Coronary artery (tissue), 2 donors: ENCODE results near the gene PRKN.

ENCODE experiments used
- DNase-seq: peaks from one replicate; pipeline ENCODE4 v3.0.0-alpha.2; 2017; ENCODE audit warnings: low spot score
- H3K27ac ChIP-seq, 2 donors: fragments of 200-600 bp; sonication (generic); one replicate each; pipeline ENCODE4 v1.5.1; 2016 to 2019
- H3K4me3 ChIP-seq: fragments of 200-600 bp; sonication (generic); 2 replicates; pipeline ENCODE4 v1.5.1; 2016; ENCODE audit warnings: mild to moderate bottlenecking, moderate library complexity
- TF ChIP-seq, protein P1 (sequence below): fragments of 200-600 bp; sonication (generic); IDR thresholded peaks from one replicate; pipeline ENCODE4 v1.5.1; 2019; ENCODE audit warnings: antibody characterized with exemption

The PRKN gene

DNA sequence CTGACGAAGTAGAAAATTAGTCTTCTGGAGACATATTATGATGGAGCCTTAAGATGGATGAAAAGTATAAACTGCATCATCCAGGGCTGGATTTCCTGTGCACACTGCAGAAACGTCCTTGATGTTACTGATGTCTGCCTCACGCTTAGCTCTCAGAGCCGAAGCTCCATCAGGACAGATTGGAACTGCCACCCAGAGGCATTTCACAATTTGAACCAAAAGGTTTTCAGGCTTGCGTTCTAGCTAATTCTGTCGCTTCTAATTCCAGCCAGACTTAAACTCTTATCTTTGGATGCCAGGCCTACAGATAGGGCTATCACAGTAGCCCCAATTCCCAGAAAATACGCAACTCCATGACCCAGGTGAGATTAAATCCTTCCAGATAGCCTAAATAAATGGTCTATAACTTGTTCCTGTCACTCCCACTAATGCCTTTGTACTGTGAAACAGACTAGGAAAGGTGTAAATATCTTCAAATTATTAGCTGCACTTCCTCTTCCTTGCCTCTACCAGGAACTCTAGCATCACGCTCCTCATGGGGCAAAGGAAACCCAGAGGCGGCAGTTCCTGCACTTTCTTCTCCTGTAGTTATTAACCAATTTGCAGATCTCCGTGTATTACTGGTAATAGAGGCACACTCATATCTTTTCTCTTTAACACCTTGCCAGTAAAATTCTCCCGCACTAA lies 634.6 kb downstream of the PRKN start:
- no peak overlapping the region for H3K27ac ChIP-seq
- no peak for DNase-seq
- no peak overlapping the region for H3K4me3 ChIP-seq
- TF ChIP-seq, protein P1, sequence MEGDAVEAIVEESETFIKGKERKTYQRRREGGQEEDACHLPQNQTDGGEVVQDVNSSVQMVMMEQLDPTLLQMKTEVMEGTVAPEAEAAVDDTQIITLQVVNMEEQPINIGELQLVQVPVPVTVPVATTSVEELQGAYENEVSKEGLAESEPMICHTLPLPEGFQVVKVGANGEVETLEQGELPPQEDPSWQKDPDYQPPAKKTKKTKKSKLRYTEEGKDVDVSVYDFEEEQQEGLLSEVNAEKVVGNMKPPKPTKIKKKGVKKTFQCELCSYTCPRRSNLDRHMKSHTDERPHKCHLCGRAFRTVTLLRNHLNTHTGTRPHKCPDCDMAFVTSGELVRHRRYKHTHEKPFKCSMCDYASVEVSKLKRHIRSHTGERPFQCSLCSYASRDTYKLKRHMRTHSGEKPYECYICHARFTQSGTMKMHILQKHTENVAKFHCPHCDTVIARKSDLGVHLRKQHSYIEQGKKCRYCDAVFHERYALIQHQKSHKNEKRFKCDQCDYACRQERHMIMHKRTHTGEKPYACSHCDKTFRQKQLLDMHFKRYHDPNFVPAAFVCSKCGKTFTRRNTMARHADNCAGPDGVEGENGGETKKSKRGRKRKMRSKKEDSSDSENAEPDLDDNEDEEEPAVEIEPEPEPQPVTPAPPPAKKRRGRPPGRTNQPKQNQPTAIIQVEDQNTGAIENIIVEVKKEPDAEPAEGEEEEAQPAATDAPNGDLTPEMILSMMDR: no peak

DNA sequence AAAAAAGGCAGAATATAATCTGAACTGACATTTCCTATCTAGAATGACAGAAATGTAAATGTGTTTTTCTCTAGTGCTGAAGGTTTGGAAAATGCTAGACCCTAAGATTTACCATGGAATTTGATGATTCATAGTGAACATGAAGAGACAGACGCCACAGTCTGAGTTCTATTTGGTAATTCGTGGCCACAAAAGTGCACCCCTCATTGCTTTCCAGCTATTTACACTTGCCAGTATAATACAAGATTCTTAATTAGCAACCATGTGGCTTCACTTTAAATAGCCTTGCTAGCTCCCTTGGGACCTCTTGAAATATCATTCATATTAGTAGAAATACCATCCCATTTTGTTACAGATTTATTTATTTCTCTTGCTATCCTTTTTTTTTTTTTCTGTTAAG lies 636.8 kb downstream of the PRKN start:
- no peak for DNase-seq
- Histone ChIP-seq H3K27ac (no peak overlapping the region), H3K4me3 (no peak overlapping the region)
- TF ChIP-seq, protein P1: no peak

DNA sequence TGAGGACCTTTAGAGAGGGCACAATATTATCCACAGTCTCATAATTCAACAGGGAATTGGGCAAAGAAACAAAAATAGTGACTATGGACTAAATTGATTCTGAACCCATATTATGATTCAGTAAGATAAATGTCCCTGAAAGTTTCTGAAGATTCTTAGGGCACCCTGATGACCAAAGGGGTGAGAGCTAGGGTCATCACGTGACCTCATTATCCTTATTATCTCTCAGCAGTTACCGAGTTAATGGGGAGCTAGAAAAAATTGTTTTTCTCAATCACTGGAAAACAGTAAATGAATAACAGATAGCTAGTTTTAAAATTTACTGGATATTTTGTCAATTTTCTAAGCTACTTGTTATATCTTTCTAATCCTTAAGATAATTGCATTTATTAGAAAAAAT lies 639.5 kb downstream of the PRKN start:
- Histone ChIP-seq H3K4me3 (no peak overlapping the region), H3K27ac (no peak overlapping the region)
- TF ChIP-seq, protein P1: no peak
- no peak for DNase-seq

DNA sequence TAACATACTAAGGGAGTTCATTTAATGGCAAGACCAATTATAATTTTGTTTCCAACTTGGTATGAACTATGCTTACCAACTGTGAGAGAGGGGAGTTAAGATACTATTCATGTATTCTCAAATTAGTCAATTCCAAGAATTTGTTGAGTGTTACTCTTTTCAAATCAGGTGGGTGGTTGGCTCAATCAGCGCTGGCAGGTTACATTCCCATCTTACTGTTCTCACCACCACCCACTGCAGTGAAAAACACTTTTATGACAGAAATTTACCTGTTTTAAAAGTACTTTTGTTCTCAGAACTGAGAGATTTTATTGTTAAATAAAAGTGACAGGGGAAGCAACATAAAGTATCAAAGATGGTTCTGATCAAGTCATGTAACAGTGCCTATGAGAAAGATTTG lies 642.0 kb downstream of the PRKN start:
- no peak for DNase-seq
- H3K4me3 ChIP-seq: no peak overlapping the region
- no peak overlapping the region for H3K27ac ChIP-seq
- TF ChIP-seq, protein P1: no peak

DNA sequence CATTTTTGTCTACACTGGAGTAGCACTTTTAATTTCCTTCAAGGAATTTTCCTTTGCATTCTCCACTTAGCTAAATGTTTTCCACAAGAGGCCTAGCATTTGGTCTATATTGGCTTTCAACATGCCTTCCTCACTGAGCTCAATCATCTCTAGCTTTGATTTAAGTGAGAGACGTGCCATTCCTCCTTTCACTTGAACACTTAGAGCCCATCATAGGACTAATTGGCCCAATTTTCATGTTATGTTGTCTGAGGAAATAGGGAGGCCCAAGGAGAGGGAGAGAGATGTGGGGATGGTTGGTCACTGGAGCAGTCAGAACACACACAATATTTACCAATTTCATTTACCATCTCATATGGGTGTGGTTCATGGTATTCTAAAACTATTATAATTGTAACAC lies 645.0 kb downstream of the PRKN start:
- no peak overlapping the region for H3K4me3 ChIP-seq
- H3K27ac ChIP-seq: no peak overlapping the region
- TF ChIP-seq, protein P1: no peak
- DNase-seq: no peak

DNA sequence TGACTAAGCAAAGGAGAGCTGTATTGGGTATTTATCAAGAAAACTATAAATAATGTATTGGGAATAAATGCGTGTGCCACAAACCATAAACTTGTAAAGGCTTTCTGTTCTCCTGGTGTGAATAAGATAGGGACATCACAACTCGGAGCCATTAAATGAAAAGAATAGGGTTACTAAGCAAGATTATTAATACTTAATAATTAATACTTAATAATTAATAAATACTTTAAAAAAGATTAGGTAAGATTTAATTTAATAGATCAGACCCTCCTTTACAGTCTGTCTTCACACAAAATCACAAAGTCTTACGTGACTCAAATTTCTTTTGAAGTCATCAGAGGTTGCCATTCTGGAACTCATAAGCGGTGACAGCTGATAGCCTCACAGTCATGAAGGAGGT lies 648.9 kb downstream of the PRKN start:
- no peak for DNase-seq
- no peak overlapping the region for H3K4me3 ChIP-seq
- TF ChIP-seq, protein P1: no peak
- H3K27ac ChIP-seq: no peak overlapping the region

DNA sequence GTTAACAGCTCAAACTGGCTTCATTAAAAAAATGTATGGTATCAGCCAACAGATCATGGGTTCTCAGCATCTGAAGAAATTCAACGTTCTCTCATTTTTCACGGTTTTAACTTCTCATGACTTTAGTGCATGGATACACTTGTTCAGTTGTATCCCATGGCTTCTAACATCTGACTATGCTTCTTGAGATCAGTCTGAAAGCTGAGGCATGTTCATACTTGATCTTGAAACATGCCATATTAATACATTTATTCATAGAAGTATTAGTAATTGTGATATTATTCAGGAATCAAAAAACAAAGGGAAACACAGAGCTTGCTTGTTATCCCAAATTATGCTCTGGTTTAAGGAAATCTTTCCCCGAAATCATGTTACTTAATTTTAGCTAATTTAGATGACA lies 649.4 kb downstream of the PRKN start:
- TF ChIP-seq, protein P1: no peak
- H3K27ac ChIP-seq: no peak overlapping the region
- no peak overlapping the region for H3K4me3 ChIP-seq
- no peak for DNase-seq
